GM12874 (cell line): ENCODE data around the gene VPS39.

Experiments used
- TF ChIP-seq, protein P1 (sequence below): IDR thresholded peaks from 2 replicates; pipeline ENCODE4 v1.5.1; 2011; ENCODE audit warnings: low read depth, mild to moderate bottlenecking, control low read depth, low read length, moderate library complexity; ENCODE audit not compliant: insufficient read depth

Gene VPS39

GRCh38 chr15:42156243-42156922 is 51.7 kb downstream of the VPS39 start, which contains the start of gene PLA2G4F:
Gene PLA2G4F (minus strand): TSS chr15:42156636. CDS start chr15:42156549, 87 bp downstream.
- TF ChIP-seq, protein P1, sequence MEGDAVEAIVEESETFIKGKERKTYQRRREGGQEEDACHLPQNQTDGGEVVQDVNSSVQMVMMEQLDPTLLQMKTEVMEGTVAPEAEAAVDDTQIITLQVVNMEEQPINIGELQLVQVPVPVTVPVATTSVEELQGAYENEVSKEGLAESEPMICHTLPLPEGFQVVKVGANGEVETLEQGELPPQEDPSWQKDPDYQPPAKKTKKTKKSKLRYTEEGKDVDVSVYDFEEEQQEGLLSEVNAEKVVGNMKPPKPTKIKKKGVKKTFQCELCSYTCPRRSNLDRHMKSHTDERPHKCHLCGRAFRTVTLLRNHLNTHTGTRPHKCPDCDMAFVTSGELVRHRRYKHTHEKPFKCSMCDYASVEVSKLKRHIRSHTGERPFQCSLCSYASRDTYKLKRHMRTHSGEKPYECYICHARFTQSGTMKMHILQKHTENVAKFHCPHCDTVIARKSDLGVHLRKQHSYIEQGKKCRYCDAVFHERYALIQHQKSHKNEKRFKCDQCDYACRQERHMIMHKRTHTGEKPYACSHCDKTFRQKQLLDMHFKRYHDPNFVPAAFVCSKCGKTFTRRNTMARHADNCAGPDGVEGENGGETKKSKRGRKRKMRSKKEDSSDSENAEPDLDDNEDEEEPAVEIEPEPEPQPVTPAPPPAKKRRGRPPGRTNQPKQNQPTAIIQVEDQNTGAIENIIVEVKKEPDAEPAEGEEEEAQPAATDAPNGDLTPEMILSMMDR: no peak

DNA sequence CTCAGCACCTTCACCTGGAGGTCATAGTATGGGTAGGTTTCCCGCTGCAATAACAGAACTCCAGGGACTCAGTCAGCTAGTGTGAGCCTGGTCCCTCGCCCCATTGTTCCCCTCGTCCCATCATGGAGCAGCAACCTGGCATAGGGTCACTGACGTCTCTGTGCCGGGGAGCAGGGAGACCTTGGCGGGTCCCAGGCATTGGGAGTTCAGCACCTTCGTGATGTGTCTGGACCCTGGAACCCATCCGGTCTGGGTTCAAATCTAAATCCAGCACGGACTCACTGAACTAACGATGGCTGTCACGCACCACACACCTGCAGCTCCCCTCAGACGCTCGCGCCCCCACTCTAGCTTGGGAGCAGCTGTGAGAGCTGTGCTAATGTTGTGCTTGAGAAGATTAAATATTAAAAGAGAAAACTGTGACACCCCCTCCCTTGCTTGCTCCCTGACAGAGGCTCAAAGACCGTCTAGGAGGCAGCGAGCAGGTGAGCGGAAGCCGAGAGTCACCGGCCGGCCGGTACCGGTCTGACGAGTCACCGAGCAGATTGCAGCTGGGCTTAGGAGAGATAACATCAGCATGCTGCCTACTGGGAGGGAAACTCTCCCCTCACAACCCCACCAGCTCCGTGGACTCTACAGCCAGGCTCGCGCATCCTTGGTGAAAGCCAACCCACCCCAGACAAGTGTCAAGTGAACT is 52.4 kb downstream of the VPS39 start:
- TF ChIP-seq, protein P1: no peak

DNA sequence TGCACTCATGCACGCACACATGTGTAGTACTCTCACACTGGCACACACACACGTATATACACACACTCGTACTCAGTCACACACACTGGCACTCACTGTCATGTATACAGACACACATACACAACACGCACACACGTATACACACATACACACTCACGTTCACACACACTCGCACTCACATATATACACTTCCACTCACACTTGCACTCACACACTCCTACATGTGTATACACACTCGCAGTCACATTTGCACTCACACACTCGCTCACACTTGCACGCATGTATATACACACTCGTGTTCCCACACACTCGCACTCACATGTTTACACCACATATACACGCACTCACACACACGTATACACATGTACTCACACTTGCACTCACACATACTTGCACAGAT is 53.1 kb downstream of the VPS39 start:
- TF ChIP-seq, protein P1: no peak

GRCh38 chr15:42154212-42154941 is 53.7 kb downstream of the VPS39 start:
- TF ChIP-seq, protein P1: no peak

- TF ChIP-seq, protein P1: no peak
These were observed 54.3 kb downstream of the VPS39 start for GRCh38 chr15:42153874-42154211.

GRCh38 chr15:42152921-42153698 is 55.0 kb downstream of the VPS39 start:
- TF ChIP-seq, protein P1: no peak
